ENCODE results near the gene PMS2.

The PMS2 gene

GRCh38 chr7:6030988-6031387 lies 22.1 kb upstream of the PMS2 start, which contains the start of gene ANKRD61:
TSS of gene ANKRD61 (plus strand) at chr7:6031376. CDS start at chr7:6031376, 0 bp downstream.
- H3K36me3 ChIP-seq (ENCODE audit: insufficient read depth, low read length) = peaks cover 16% of the 10 kb centered on the region
- H3K27ac ChIP-seq (ENCODE audit: low read depth, low read length) = no peak within 1 kb of the TSS
- peaks cover 7% of the 10 kb centered on the region for H3K79me2 ChIP-seq (ENCODE audit: control insufficient read depth, insufficient read depth, low read length, unreplicated experiment)
- H2AFZ ChIP-seq (ENCODE audit: low read length, unreplicated experiment) = no peak within 1 kb of the TSS
- no peaks in the 10 kb centered on the region for H3K27me3 ChIP-seq (ENCODE audit: insufficient read depth, low read length)
- no peaks in the 10 kb centered on the region for H3K4me1 ChIP-seq (ENCODE audit: control insufficient read depth, insufficient read depth, low read length, unreplicated experiment)
- no peak within 1 kb of the TSS for H3K4me3 ChIP-seq (ENCODE audit: low read depth, low read length)

- Histone ChIP-seq H3K27ac (ENCODE audit: low read depth, low read length) (no peak overlapping the region), H3K79me2 (ENCODE audit: control insufficient read depth, insufficient read depth, low read length, unreplicated experiment) (peaks cover 4% of the 10 kb centered on the region), H3K4me3 (ENCODE audit: low read depth, low read length) (no peak overlapping the region), H3K4me1 (ENCODE audit: control insufficient read depth, insufficient read depth, low read length, unreplicated experiment) (no peaks in the 10 kb centered on the region), H3K27me3 (ENCODE audit: insufficient read depth, low read length) (no peaks in the 10 kb centered on the region), H3K36me3 (ENCODE audit: insufficient read depth, low read length) (peaks cover 13% of the 10 kb centered on the region; the same call in 1 of the 2 replicates), H2AFZ (ENCODE audit: low read length, unreplicated experiment) (no peak overlapping the region)
Observed at GRCh38 chr7:6028563-6028962, 19.7 kb upstream of the PMS2 start.

- H2AFZ ChIP-seq (ENCODE audit: low read length, unreplicated experiment) = no peak overlapping the region
- H3K36me3 ChIP-seq (ENCODE audit: insufficient read depth, low read length) = peaks cover 20% of the 10 kb centered on the region; the same call in 1 of the 2 replicates
- H3K27me3 ChIP-seq (ENCODE audit: insufficient read depth, low read length) = no peaks in the 10 kb centered on the region
- no peak overlapping the region for H3K27ac ChIP-seq (ENCODE audit: low read depth, low read length)
- H3K4me1 ChIP-seq (ENCODE audit: control insufficient read depth, insufficient read depth, low read length, unreplicated experiment) = no peaks in the 10 kb centered on the region
- peaks cover 4% of the 10 kb centered on the region for H3K79me2 ChIP-seq (ENCODE audit: control insufficient read depth, insufficient read depth, low read length, unreplicated experiment)
- no peak overlapping the region for H3K4me3 ChIP-seq (ENCODE audit: low read depth, low read length)
Observed at GRCh38 chr7:6027806-6028365, 19.0 kb upstream of the PMS2 start.

- H3K27ac ChIP-seq (ENCODE audit: low read depth, low read length) = no peak overlapping the region
- H3K4me3 ChIP-seq (ENCODE audit: low read depth, low read length) = no peak overlapping the region
- H3K4me1 ChIP-seq (ENCODE audit: control insufficient read depth, insufficient read depth, low read length, unreplicated experiment) = no peaks in the 10 kb centered on the region
- H3K36me3 ChIP-seq (ENCODE audit: insufficient read depth, low read length) = peaks cover 24% of the 10 kb centered on the region
- no peak overlapping the region for H2AFZ ChIP-seq (ENCODE audit: low read length, unreplicated experiment)
- H3K79me2 ChIP-seq (ENCODE audit: control insufficient read depth, insufficient read depth, low read length, unreplicated experiment) = peaks cover 4% of the 10 kb centered on the region
- H3K27me3 ChIP-seq (ENCODE audit: insufficient read depth, low read length) = no peaks in the 10 kb centered on the region
Observed at GRCh38 chr7:6026820-6027311, 18.0 kb upstream of the PMS2 start.

GRCh38 chr7:6026011-6026819 lies 17.4 kb upstream of the PMS2 start:
- Histone ChIP-seq H3K36me3 (ENCODE audit: insufficient read depth, low read length) (peaks cover 24% of the 10 kb centered on the region), H3K4me1 (ENCODE audit: control insufficient read depth, insufficient read depth, low read length, unreplicated experiment) (no peaks in the 10 kb centered on the region), H3K27ac (ENCODE audit: low read depth, low read length) (no peak overlapping the region)

GRCh38 chr7:6023974-6024435 lies 15.2 kb upstream of the PMS2 start:
- Histone ChIP-seq H3K4me3 (ENCODE audit: low read depth, low read length) (no peak overlapping the region), H2AFZ (ENCODE audit: low read length, unreplicated experiment) (no peak overlapping the region), H3K79me2 (ENCODE audit: control insufficient read depth, insufficient read depth, low read length, unreplicated experiment) (no peaks in the 10 kb centered on the region), H3K27ac (ENCODE audit: low read depth, low read length) (no peak overlapping the region), H3K27me3 (ENCODE audit: insufficient read depth, low read length) (no peaks in the 10 kb centered on the region), H3K4me1 (ENCODE audit: control insufficient read depth, insufficient read depth, low read length, unreplicated experiment) (no peaks in the 10 kb centered on the region), H3K36me3 (ENCODE audit: insufficient read depth, low read length) (peaks cover 34% of the 10 kb centered on the region)

More at GRCh38 chr7:6026011-6026819, 17.4 kb upstream of the PMS2 start:
- no peaks in the 10 kb centered on the region for H3K27me3 ChIP-seq (ENCODE audit: insufficient read depth, low read length)
- no peaks in the 10 kb centered on the region for H3K79me2 ChIP-seq (ENCODE audit: control insufficient read depth, insufficient read depth, low read length, unreplicated experiment)
- H3K4me3 ChIP-seq (ENCODE audit: low read depth, low read length) = no peak overlapping the region
- H2AFZ ChIP-seq (ENCODE audit: low read length, unreplicated experiment) = no peak overlapping the region

- peaks cover 2% of the 10 kb centered on the region for H3K79me2 ChIP-seq (ENCODE audit: control insufficient read depth, insufficient read depth, low read length, unreplicated experiment)
- H3K4me1 ChIP-seq (ENCODE audit: control insufficient read depth, insufficient read depth, low read length, unreplicated experiment) = no peaks in the 10 kb centered on the region
- no peaks in the 10 kb centered on the region for H3K27me3 ChIP-seq (ENCODE audit: insufficient read depth, low read length)
- peaks cover 38% of the 10 kb centered on the region for H3K36me3 ChIP-seq (ENCODE audit: insufficient read depth, low read length)
- no peak overlapping the region for H3K27ac ChIP-seq (ENCODE audit: low read depth, low read length)
- no peak overlapping the region for H3K4me3 ChIP-seq (ENCODE audit: low read depth, low read length)
- H2AFZ ChIP-seq (ENCODE audit: low read length, unreplicated experiment) = no peak overlapping the region
Observed at GRCh38 chr7:6022707-6023106, 13.9 kb upstream of the PMS2 start.

GRCh38 chr7:6020371-6021286 lies 11.8 kb upstream of the PMS2 start:
- no peak overlapping the region for H2AFZ ChIP-seq (ENCODE audit: low read length, unreplicated experiment)
- no peaks in the 10 kb centered on the region for H3K27me3 ChIP-seq (ENCODE audit: insufficient read depth, low read length)
- peaks cover 10% of the 10 kb centered on the region for H3K79me2 ChIP-seq (ENCODE audit: control insufficient read depth, insufficient read depth, low read length, unreplicated experiment)
- no peak overlapping the region for H3K4me3 ChIP-seq (ENCODE audit: low read depth, low read length)
- H3K4me1 ChIP-seq (ENCODE audit: control insufficient read depth, insufficient read depth, low read length, unreplicated experiment) = peaks cover 12% of the 10 kb centered on the region
- peaks cover 37% of the 10 kb centered on the region for H3K36me3 ChIP-seq (ENCODE audit: insufficient read depth, low read length)
- H3K27ac ChIP-seq (ENCODE audit: low read depth, low read length) = no peak overlapping the region

GRCh38 chr7:6016653-6016966 lies 7.8 kb upstream of the PMS2 start:
- peaks cover 18% of the 10 kb centered on the region for H3K36me3 ChIP-seq (ENCODE audit: insufficient read depth, low read length)
- peak overlapping the region; percentile 98 for H3K27ac ChIP-seq (ENCODE audit: low read depth, low read length)
- H2AFZ ChIP-seq (ENCODE audit: low read length, unreplicated experiment) = no peak overlapping the region
- H3K79me2 ChIP-seq (ENCODE audit: control insufficient read depth, insufficient read depth, low read length, unreplicated experiment) = peaks cover 31% of the 10 kb centered on the region
- peaks cover 27% of the 10 kb centered on the region for H3K4me1 ChIP-seq (ENCODE audit: control insufficient read depth, insufficient read depth, low read length, unreplicated experiment)
- no peak overlapping the region for H3K4me3 ChIP-seq (ENCODE audit: low read depth, low read length)
- no peaks in the 10 kb centered on the region for H3K27me3 ChIP-seq (ENCODE audit: insufficient read depth, low read length)

GRCh38 chr7:6015917-6016652 lies 7.2 kb upstream of the PMS2 start:
- peaks cover 36% of the 10 kb centered on the region for H3K79me2 ChIP-seq (ENCODE audit: control insufficient read depth, insufficient read depth, low read length, unreplicated experiment)
- no peak overlapping the region for H2AFZ ChIP-seq (ENCODE audit: low read length, unreplicated experiment)
- H3K27ac ChIP-seq (ENCODE audit: low read depth, low read length) = peak overlapping the region; percentile 98
- peaks cover 22% of the 10 kb centered on the region for H3K36me3 ChIP-seq (ENCODE audit: insufficient read depth, low read length)
- H3K4me3 ChIP-seq (ENCODE audit: low read depth, low read length) = peak overlapping the region; percentile 27; the same call in 1 of the 2 replicates
- peaks cover 31% of the 10 kb centered on the region for H3K4me1 ChIP-seq (ENCODE audit: control insufficient read depth, insufficient read depth, low read length, unreplicated experiment)
- no peaks in the 10 kb centered on the region for H3K27me3 ChIP-seq (ENCODE audit: insufficient read depth, low read length)

Measured in ACC112 (cell line).